Rectal smooth muscle tissue (tissue), 1 donor: ENCODE measurements around the gene ZFPL1.

Experiments
- H3K27ac ChIP-seq: one replicate; pipeline ENCODE4 v1.7.0; 2013; ENCODE audit warnings: low read depth, low read length, inconsistent platforms
- H3K27me3 ChIP-seq: one replicate; pipeline ENCODE4 v1.7.0; 2013; ENCODE audit warnings: low read length; ENCODE audit not compliant: control insufficient read depth, insufficient read depth
- H3K36me3 ChIP-seq: one replicate; pipeline ENCODE4 v1.7.0; 2013; ENCODE audit warnings: low read length; ENCODE audit not compliant: control insufficient read depth, insufficient read depth
- H3K4me1 ChIP-seq: one replicate; pipeline ENCODE4 v1.7.0; 2013; ENCODE audit warnings: low read length; ENCODE audit not compliant: control insufficient read depth, insufficient read depth
- H3K4me3 ChIP-seq: one replicate; pipeline ENCODE4 v1.7.0; 2013; ENCODE audit warnings: low read length
- H3K9ac ChIP-seq: one replicate; pipeline ENCODE4 v1.7.0; 2013; ENCODE audit warnings: low read length

Gene ZFPL1

DNA sequence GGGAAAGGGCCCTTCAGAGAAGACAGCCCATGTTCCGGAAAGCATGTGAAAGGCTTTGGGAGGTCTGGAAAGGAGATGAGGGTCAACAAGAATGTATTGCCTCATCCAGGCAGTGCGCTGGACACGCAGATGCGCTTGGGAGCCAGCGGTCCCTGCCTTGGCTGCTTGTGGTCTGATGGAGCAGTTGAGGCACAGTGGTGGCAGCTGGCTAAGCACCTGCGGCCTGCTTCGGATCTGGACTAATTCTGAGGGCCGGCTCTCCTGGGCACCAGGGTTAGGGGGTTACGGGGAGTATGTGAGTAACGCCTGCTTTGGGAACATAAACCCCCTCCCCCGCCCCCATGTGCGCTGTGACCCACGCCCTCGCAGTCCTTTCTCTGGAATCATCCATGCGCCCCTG lies 23.1 kb downstream of the ZFPL1 start:
- Histone ChIP-seq H3K27me3 (no peaks in the 10 kb centered on the region), H3K4me3 (no peak overlapping the region), H3K36me3 (peaks cover 10% of the 10 kb centered on the region), H3K27ac (no peak overlapping the region), H3K9ac (no peak overlapping the region), H3K4me1 (peaks cover 8% of the 10 kb centered on the region)

DNA sequence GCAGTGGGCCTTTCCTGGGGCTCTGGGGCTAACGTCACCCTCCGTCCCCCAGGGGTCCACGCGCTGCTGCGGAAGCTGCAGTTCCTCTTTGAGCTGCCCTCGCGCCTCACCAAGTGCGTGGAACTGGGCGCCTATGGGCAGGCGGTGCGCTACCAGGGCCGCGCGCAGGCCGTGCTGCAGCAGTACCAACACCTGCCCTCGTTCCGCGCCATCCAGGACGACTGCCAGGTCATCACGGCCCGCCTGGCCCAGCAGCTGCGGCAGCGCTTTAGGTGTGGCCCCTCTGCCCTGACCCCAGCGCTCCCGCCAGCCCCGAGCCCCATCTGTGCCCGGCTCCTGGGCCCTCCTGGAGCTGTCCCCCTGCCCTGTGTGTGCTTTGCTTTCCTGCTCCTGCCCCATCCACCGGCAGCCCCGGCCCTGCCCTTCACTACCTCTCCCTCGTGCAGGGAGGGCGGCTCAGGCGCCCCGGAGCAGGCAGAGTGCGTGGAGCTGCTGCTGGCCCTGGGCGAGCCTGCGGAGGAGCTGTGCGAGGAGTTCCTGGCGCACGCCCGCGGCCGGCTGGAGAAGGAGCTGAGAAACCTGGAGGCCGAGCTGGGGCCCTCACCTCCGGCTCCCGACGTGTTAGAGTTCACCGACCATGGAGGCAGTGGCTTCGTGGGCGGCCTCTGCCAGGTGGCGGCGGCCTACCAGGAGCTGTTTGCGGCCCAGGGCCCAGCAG lies 23.9 kb downstream of the ZFPL1 start:
- Histone ChIP-seq H3K27me3 (no peaks in the 10 kb centered on the region), H3K4me3 (no peak overlapping the region), H3K9ac (no peak overlapping the region), H3K4me1 (peaks cover 10% of the 10 kb centered on the region), H3K27ac (no peak overlapping the region), H3K36me3 (peaks cover 10% of the 10 kb centered on the region)

DNA sequence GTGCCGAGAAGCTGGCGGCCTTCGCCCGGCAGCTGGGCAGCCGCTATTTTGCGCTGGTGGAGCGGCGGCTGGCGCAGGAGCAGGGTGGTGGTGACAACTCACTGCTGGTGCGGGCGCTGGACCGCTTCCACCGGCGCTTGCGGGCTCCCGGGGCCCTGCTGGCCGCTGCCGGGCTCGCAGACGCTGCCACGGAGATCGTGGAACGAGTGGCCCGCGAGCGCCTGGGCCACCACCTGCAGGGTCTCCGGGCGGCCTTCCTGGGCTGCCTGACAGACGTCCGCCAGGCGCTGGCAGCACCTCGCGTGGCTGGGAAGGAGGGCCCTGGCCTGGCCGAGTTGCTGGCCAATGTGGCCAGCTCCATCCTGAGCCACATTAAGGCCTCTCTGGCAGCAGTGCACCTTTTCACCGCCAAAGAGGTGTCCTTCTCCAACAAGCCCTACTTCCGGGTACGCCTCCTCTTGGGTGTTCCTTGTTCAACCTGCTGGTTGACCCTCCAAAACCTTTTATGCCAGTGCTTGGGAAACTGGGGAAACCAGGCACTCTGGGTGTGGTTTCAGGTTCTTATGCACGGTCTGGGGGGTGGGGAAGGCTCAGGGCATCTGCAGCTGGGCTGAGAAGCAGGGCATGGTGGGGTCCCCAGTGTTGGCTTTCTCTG lies 24.6 kb downstream of the ZFPL1 start:
- peaks cover 13% of the 10 kb centered on the region for H3K4me1 ChIP-seq

DNA sequence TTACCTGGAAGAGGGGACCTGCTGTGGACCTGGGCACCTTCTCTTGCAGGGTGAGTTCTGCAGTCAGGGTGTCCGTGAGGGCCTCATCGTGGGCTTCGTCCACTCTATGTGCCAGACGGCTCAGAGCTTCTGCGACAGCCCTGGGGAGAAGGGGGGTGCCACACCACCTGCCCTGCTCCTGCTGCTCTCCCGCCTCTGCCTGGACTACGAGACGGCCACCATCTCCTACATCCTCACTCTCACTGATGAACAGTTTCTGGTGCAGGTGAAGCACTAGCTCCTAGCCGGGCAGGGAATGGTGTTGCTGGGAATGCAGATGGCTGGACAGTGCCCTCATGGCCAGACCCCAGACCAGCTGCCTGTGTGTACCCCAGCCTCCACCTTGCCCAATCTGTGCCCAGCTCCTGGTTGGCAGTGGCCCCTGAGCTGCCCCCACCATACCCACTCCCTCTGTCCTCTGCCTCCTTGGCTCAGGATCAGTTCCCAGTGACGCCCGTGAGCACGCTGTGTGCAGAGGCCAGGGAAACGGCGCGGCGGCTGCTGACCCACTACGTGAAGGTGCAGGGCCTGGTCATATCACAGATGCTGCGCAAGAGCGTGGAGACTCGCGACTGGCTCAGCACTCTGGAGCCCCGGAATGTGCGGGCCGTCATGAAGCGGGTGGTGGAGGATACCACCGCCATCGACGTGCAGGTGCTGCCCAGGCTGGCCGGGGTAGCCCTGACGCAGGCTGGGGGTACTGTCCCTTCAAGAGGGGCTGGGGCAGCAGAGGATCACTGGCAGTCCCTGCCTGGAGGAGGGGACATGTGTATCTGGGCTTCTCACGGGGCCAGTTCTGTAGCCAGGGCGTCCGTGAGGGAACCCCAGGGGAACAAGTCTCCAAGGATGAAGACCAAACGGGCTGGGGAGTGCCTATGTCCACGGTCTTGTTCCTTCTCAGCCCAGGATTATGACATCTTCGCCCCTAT lies 25.5 kb downstream of the ZFPL1 start:
- no peaks in the 10 kb centered on the region for H3K27me3 ChIP-seq
- H3K4me3 ChIP-seq, result no peak overlapping the region
- H3K4me1 ChIP-seq, result peaks cover 13% of the 10 kb centered on the region
- H3K36me3 ChIP-seq, result peaks cover 10% of the 10 kb centered on the region
- no peak overlapping the region for H3K9ac ChIP-seq
- no peak overlapping the region for H3K27ac ChIP-seq

More for the DNA sequence above, 24.6 kb downstream of the ZFPL1 start:
- H3K36me3 ChIP-seq, result peaks cover 10% of the 10 kb centered on the region
- no peak overlapping the region for H3K4me3 ChIP-seq
- H3K9ac ChIP-seq, result no peak overlapping the region
- no peak overlapping the region for H3K27ac ChIP-seq
- no peaks in the 10 kb centered on the region for H3K27me3 ChIP-seq

GRCh38 chr11:65110354-65110861 lies 26.4 kb downstream of the ZFPL1 start:
- H3K4me1 ChIP-seq, result peaks cover 13% of the 10 kb centered on the region
- H3K4me3 ChIP-seq, result no peak overlapping the region
- H3K27me3 ChIP-seq, result no peaks in the 10 kb centered on the region
- H3K27ac ChIP-seq, result peak overlapping the region; percentile 3
- peaks cover 6% of the 10 kb centered on the region for H3K36me3 ChIP-seq
- no peak overlapping the region for H3K9ac ChIP-seq

GRCh38 chr11:65111159-65111743 lies 27.2 kb downstream of the ZFPL1 start:
- H3K9ac ChIP-seq, result no peak overlapping the region
- H3K36me3 ChIP-seq, result peaks cover 4% of the 10 kb centered on the region
- H3K27me3 ChIP-seq, result no peaks in the 10 kb centered on the region
- peak overlapping the region; percentile 29 for H3K27ac ChIP-seq
- H3K4me3 ChIP-seq, result peak overlapping the region; percentile 59
- peaks cover 13% of the 10 kb centered on the region for H3K4me1 ChIP-seq

GRCh38 chr11:65111744-65112545 lies 27.9 kb downstream of the ZFPL1 start, which contains the start of gene TM7SF2:
TM7SF2 (plus strand) TSS chr11:65111872; CDS start chr11:65112016, 144 bp downstream.
- no peaks in the 10 kb centered on the region for H3K27me3 ChIP-seq
- H3K4me3 ChIP-seq, result peak within 1 kb of the TSS; percentile 59
- H3K36me3 ChIP-seq, result peaks cover 4% of the 10 kb centered on the region
- H3K27ac ChIP-seq, result peak within 1 kb of the TSS; percentile 61
- peak within 1 kb of the TSS; percentile 38 for H3K9ac ChIP-seq
- peaks cover 19% of the 10 kb centered on the region for H3K4me1 ChIP-seq

GRCh38 chr11:65112546-65113360 lies 28.7 kb downstream of the ZFPL1 start:
- H3K4me1 ChIP-seq, result peaks cover 20% of the 10 kb centered on the region

GRCh38 chr11:65113361-65113756 lies 29.3 kb downstream of the ZFPL1 start:
- no peak overlapping the region for H3K9ac ChIP-seq
- peaks cover 4% of the 10 kb centered on the region for H3K36me3 ChIP-seq
- H3K27ac ChIP-seq, result no peak overlapping the region
- peaks cover 20% of the 10 kb centered on the region for H3K4me1 ChIP-seq
- no peaks in the 10 kb centered on the region for H3K27me3 ChIP-seq
- peak overlapping the region; percentile 59 for H3K4me3 ChIP-seq

More at GRCh38 chr11:65112546-65113360, 28.7 kb downstream of the ZFPL1 start:
- peaks cover 4% of the 10 kb centered on the region for H3K36me3 ChIP-seq
- peak overlapping the region; percentile 6 for H3K27ac ChIP-seq
- no peaks in the 10 kb centered on the region for H3K27me3 ChIP-seq
- H3K4me3 ChIP-seq, result peak overlapping the region; percentile 59
- H3K9ac ChIP-seq, result peak overlapping the region; percentile 32

DNA sequence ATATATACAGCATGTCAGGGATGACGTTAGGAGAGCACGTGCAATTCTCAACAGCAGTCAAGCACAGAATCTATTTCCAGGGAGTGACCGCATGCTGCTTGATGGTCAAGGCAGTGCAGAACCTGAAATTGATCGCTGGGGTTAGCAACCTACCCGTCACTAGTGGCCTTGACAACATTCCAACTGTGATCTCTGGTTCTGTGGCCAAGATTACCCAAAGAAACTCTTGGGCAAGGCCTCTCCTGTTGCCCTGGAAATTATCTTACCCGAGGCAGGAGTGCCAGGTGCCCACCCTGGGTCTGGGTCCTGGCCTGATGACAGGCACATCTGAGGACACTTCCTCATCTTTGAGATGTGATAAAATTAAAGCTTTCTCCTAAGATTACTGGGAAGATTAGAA lies 29.8 kb downstream of the ZFPL1 start:
- no peak overlapping the region for H3K27ac ChIP-seq
- H3K4me3 ChIP-seq, result no peak overlapping the region
- no peak overlapping the region for H3K9ac ChIP-seq
- no peaks in the 10 kb centered on the region for H3K27me3 ChIP-seq
- H3K36me3 ChIP-seq, result peaks cover 4% of the 10 kb centered on the region
- peaks cover 20% of the 10 kb centered on the region for H3K4me1 ChIP-seq
